Measurements from ENCODE around the gene COBL. TPM values are rescaled to one million over a fixed set of nuclear protein-coding genes. Genes with fewer than 3 reads are reported as not detected.

The COBL gene
- total and polyA plus RNA-seq, 2 of the 4 experiments (the other 2 are of a cell fraction): under 0.01 TPM; not detected in 1

DNA sequence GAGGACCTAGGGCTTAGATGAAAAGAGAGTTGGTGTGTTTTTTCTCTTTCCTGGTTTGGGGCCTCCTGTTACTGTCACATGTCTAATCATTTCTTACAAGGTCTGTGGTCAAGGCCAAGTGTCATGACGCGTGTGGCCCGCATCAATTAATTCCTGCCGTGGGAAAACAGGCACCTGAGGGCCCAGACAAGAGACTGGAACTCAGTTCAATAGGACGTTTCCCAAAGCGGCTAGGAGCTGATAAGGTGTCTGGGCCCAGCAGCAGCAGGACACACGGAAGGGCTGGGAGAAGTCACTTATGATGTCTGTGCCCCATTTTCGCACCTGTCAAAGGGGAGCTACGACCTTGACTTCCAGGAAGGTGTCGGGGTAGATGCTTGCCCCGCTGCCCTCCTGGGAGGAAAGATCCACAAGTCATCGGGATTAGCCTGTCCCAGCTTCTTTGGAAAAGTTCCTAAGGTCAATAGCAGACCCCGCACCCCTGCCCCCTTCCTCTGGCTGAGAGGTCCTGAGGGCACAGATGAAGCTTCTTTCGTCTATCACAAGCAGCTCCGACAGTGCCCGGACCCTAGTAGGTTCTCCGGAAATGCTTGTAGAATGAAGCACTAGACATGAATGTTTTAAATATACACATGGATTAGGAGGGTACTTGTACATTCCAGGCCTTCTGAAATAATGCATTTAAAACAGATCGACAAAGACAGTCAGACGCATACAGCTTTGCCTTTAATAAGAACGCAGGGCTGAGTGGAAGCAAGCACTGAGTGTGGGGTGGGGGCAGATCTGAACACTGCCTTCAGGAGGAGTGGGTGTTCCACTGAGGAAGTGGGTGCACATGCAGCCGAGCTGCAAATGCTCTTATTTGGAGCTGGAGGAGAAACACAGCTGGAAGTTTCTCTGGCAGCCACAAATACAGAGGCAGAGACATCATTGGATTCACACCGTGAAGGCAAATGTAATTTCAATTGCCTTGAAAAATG lies 296.4 kb downstream of the COBL start:
- peak overlapping the region; percentile 56 for H3K4ac ChIP-seq (ENCODE audit: low read depth, low read length)
- peak overlapping the region; percentile 16; the same call in 1 of the 2 replicates for H3K56ac ChIP-seq (ENCODE audit: extremely low read depth, insufficient read depth, low read length)
- H2BK20ac ChIP-seq (ENCODE audit: low read depth, low read length): peak overlapping the region; percentile 74
- H3K27me3 ChIP-seq (ENCODE audit: control insufficient read depth, insufficient read depth, low read length): peaks cover 2% of the 10 kb centered on the region; the same call in 1 of the 2 replicates
- H2BK120ac ChIP-seq (ENCODE audit: low read depth, low read length): peak overlapping the region; percentile 63
- H4K91ac ChIP-seq (ENCODE audit: insufficient read depth, low read depth, low read length): peak overlapping the region; percentile 75
- H3K4me3 ChIP-seq (ENCODE audit: insufficient read depth, low read depth, low read length): no peak overlapping the region
- ChIA-PET POLR2A (ENCODE audit: unreplicated experiment) (interaction anchor here (1.1 kb wide), 1 partner anchor 9 kb away, joined by 3 read pairs; no protein-coding TSS in a partner anchor), CTCF (interaction anchor here (1.0 kb wide), 1 partner anchor 10 kb away, joined by 3 read pairs; no protein-coding TSS in a partner anchor)
- in situ Hi-C loops (cut with MboI; ENCODE audit: low sequenced_read_pairs): no loop called here
- H4K8ac ChIP-seq (ENCODE audit: low read depth in 2 of 2, low read length in 2 of 2): peak overlapping the region; percentile 54 to 61
- H3K27ac ChIP-seq (ENCODE audit: insufficient read depth, low read length): peak overlapping the region; percentile 76; the same call in 1 of the 2 replicates
- peak overlapping the region; percentile 27 for H2AK5ac ChIP-seq (ENCODE audit: low read depth, low read length)
- no peak overlapping the region for H3K9ac ChIP-seq (ENCODE audit: low read depth, low read length)
- H3K14ac ChIP-seq (replicated peaks; ENCODE audit: low read depth, low read length): no peak overlapping the region; the same call in 1 of the 2 replicates
- H3K9me3 ChIP-seq (ENCODE audit: control insufficient read depth, insufficient read depth, low read length): no peaks in the 10 kb centered on the region
- peaks cover 6% of the 10 kb centered on the region; the same call in 1 of the 2 replicates for H3K4me1 ChIP-seq (ENCODE audit: control insufficient read depth, insufficient read depth, low read length)
- H3K36me3 ChIP-seq (ENCODE audit: control insufficient read depth, insufficient read depth, low read length): no peaks in the 10 kb centered on the region
- no peak overlapping the region for H2AK9ac ChIP-seq (replicated peaks; ENCODE audit: low read depth, low read length, poor library complexity)
- peaks cover 5% of the 10 kb centered on the region; the same call in 1 of the 2 replicates for H3K9me1 ChIP-seq (ENCODE audit: insufficient read depth, low read length)
- no peak overlapping the region for H3K23ac ChIP-seq (ENCODE audit: low read depth, low read length)
- peak; percentile 41 for DNase-seq
- peak overlapping the region; percentile 73; the same call in 1 of the 2 replicates for H3K18ac ChIP-seq (ENCODE audit: low read depth, low read length)
- dilution Hi-C loops (cut with HindIII; ENCODE audit: low sequenced_read_pairs, unreplicated experiment): no loop called here
- H3K4me2 ChIP-seq (ENCODE audit: low read depth, low read length): no peak overlapping the region; the same call in 1 of the 2 replicates
- intact Hi-C loops (cut with micrococcal nuclease): no loop called here
- no peak overlapping the region for H4K5ac ChIP-seq (ENCODE audit: low read depth, low read length)
- no TSS peak for BruUV-seq (replicated peaks)
- WGBS, 2 experiments (ENCODE audit: extremely low coverage in 2 of 2, insufficient read length in 1 of 2): 87% methylated on average over 12 of the region's 22 CpGs; no CpG with 5 or more reads in 1 of the 2 experiments
- peak overlapping the region; percentile 23 for H2AFZ ChIP-seq (replicated peaks; ENCODE audit: low read length, poor library complexity)
- H2BK15ac ChIP-seq (ENCODE audit: low read depth, low read length): peak overlapping the region; percentile 35; the same call in 1 of the 3 replicates
- no peaks in the 10 kb centered on the region for H3K79me1 ChIP-seq (ENCODE audit: low read depth in 1 of 2, low read length in 2 of 2)
- H4K20me1 ChIP-seq (ENCODE audit: insufficient read depth, low read length): no peaks in the 10 kb centered on the region
- peak overlapping the region; percentile 8 for H2BK5ac ChIP-seq (ENCODE audit: low read depth, low read length, poor library complexity, severe bottlenecking)
- ATAC-seq (ENCODE audit: low read depth): peak; percentile 84
- TF ChIP-seq RCOR1 (IDR thresholded peaks at IDR 0.05; ENCODE audit: insufficient replicate concordance, low read length) (no peak), USF2 (IDR thresholded peaks at IDR 0.05; ENCODE audit: low read depth, low read length) (no peak), BHLHE40 (IDR thresholded peaks at IDR 0.05; ENCODE audit: low read depth, low read length) (no peak), CHD1 (IDR thresholded peaks at IDR 0.05; ENCODE audit: low read depth, low read length) (no peak), POLR2A (IDR thresholded peaks at IDR 0.05; ENCODE audit: low read depth, low read length) (no peak), MAZ (IDR thresholded peaks at IDR 0.05; ENCODE audit: borderline replicate concordance, low read depth, low read length) (no peak), FOS (IDR thresholded peaks at IDR 0.05; ENCODE audit: low read depth, low read length) (no peak), RAD21 (IDR thresholded peaks at IDR 0.05; ENCODE audit: low read length) (no peak), CTCF (conservative IDR thresholded peaks at IDR 0.05; ENCODE audit: low read depth, low read length) (no peak), RFX5 (IDR thresholded peaks at IDR 0.05; ENCODE audit: low read depth, low read length) (no peak), MAFK (IDR thresholded peaks at IDR 0.05; ENCODE audit: low read depth, low read length) (no peak), SMC3 (IDR thresholded peaks at IDR 0.05; ENCODE audit: low read depth, low read length) (no peak), NFE2L2 (IDR thresholded peaks at IDR 0.05; ENCODE audit: low read depth, low read length) (no peak), CEBPB (IDR thresholded peaks at IDR 0.05; ENCODE audit: low read depth, low read length) (no peak), MXI1 (IDR thresholded peaks at IDR 0.05; ENCODE audit: borderline replicate concordance, low read depth, low read length) (no peak)

All from IMR-90 (cell line).